ENCODE results near the gene CASP4.
"Not testable (repeated sequence)": the region's sequence is repeated elsewhere in the genome, so short reads cannot be mapped to it uniquely, and the experiment has no call there.

The CASP4 gene

GRCh38 chr11:104968355-104968855 lies at the start of gene CASP4:
TSS of gene CASP4 (minus strand) at chr11:104968574. CDS start at chr11:104968525, 49 bp downstream.
- no peak for DNase-seq

GRCh38 chr11:105007463-105007862 lies 39.1 kb upstream of the CASP4 start:
- no peak for DNase-seq

GRCh38 chr11:105005451-105005845 lies 37.1 kb upstream of the CASP4 start:
- DNase-seq = no peak

- DNase-seq = no peak
Observed at GRCh38 chr11:105004021-105004420, 35.6 kb upstream of the CASP4 start.

- no peak for DNase-seq
Observed at GRCh38 chr11:105003151-105003550, 34.8 kb upstream of the CASP4 start.

GRCh38 chr11:105000797-105001196 lies 32.4 kb upstream of the CASP4 start:
- no peak for DNase-seq

- no peak for DNase-seq
Observed at GRCh38 chr11:105000167-105000566, 31.8 kb upstream of the CASP4 start.

- no peak for DNase-seq
Observed at GRCh38 chr11:104999721-105000120, 31.3 kb upstream of the CASP4 start.

- no peak for DNase-seq
Observed at GRCh38 chr11:104997288-104997687, 28.9 kb upstream of the CASP4 start.

- no peak for DNase-seq
Observed at GRCh38 chr11:104995001-104995408, 26.6 kb upstream of the CASP4 start.

- no peak for DNase-seq
Observed at GRCh38 chr11:104992781-104993180, 24.4 kb upstream of the CASP4 start.

- DNase-seq = no peak
Observed at GRCh38 chr11:104991994-104992393, 23.6 kb upstream of the CASP4 start.

- no peak for DNase-seq
Observed at GRCh38 chr11:104984808-104985207, 16.4 kb upstream of the CASP4 start.

- no peak for DNase-seq
Observed at GRCh38 chr11:104979839-104980238, 11.5 kb upstream of the CASP4 start.

GRCh38 chr11:104973616-104974015 lies 5.2 kb upstream of the CASP4 start:
- DNase-seq = no peak

- not testable (repeated sequence) for DNase-seq
Observed at GRCh38 chr11:104972924-104973323, 4.5 kb upstream of the CASP4 start.

- DNase-seq = no peak
Observed at GRCh38 chr11:104970756-104971155, 2.4 kb upstream of the CASP4 start.

- peak; percentile 5 for DNase-seq
Observed at GRCh38 chr11:104968856-104969776, 742 bp upstream of the CASP4 start.

GRCh38 chr11:104967534-104968354 lies 630 bp downstream of the CASP4 start:
- DNase-seq = no peak

- DNase-seq = no peak
Observed at GRCh38 chr11:104965735-104966134, 2.6 kb downstream of the CASP4 start.

GRCh38 chr11:104964247-104964646 lies 4.1 kb downstream of the CASP4 start:
- no peak for DNase-seq

- DNase-seq = no peak
Observed at GRCh38 chr11:104962852-104963251, 5.5 kb downstream of the CASP4 start.

- DNase-seq = no peak
Observed at GRCh38 chr11:104957280-104957679, 11.1 kb downstream of the CASP4 start.

- DNase-seq = no peak
Observed at GRCh38 chr11:104956528-104956927, 11.8 kb downstream of the CASP4 start.
